ENCODE measurements around the gene ISCU. TPM values are rescaled to one million over a fixed set of nuclear protein-coding genes. Genes with fewer than 3 reads are reported as not detected.

ISCU gene
- total and polyA plus RNA-seq, 9 of the 15 experiments (the other 6 are each of a cell fraction or from before 2014, with no cell fraction given): 15.9 to 92.5 (median 77.3) TPM

- TF ChIP-seq ZNF318 (IDR thresholded peaks at IDR 0.05; ENCODE audit: borderline replicate concordance in 1 of 2, low read depth in 1 of 2) (no peak), ZNF239 (CRISPR knock-in tag; IDR thresholded peaks at IDR 0.05) (no peak), U2AF1 (optimal IDR thresholded peaks at IDR 0.05; ENCODE audit: low read depth, low read length) (no peak), USF2 (CRISPR knock-in tag; IDR thresholded peaks at IDR 0.05) (no peak), TAF1 (IDR thresholded peaks at IDR 0.05; ENCODE audit: control insufficient read depth, extremely low read depth, insufficient read depth, low read length, severe bottlenecking) (peak; percentile 77), ARNT (IDR thresholded peaks at IDR 0.05) (no peak), ZNF274 (IDR thresholded peaks at IDR 0.05; ENCODE audit: borderline replicate concordance, low read depth, low read length) (no peak), ATF2 (CRISPR knock-in tag; IDR thresholded peaks at IDR 0.05) (no peak), MCM2 (IDR thresholded peaks at IDR 0.05; ENCODE audit: low read depth) (no peak), ZNF696 (CRISPR knock-in tag; conservative IDR thresholded peaks at IDR 0.05) (no peak), ZNF57 (CRISPR knock-in tag; IDR thresholded peaks at IDR 0.05) (no peak), SP2 (IDR thresholded peaks at IDR 0.05; ENCODE audit: extremely low read depth, low read depth, low read length, poor library complexity, severe bottlenecking) (no peak), PKNOX1 (IDR thresholded peaks at IDR 0.05) (no peak), KDM4B (IDR thresholded peaks at IDR 0.05; ENCODE audit: borderline replicate concordance in 2 of 2, low read depth in 1 of 2) (no peak)
These were observed at the start of gene ISCU (continued) for GRCh38 chr12:108562348-108563135.
